HCT116 (cell line): ENCODE measurements around the gene GIPR. TPM values are rescaled to one million over a fixed set of nuclear protein-coding genes. Genes with fewer than 3 reads are reported as not detected.
"Not testable (repeated sequence)": the region's sequence is repeated elsewhere in the genome, so short reads cannot be mapped to it uniquely, and the experiment has no call there.

Experiments used
- ATAC-seq: fragments of 200-7000 bp; cut with Tn5 transposase; 2 replicates; pipeline ENCODE4 v1.9.1; 2020; ENCODE audit warnings: mild to moderate bottlenecking, moderate library complexity
- BruUV-seq: library from RNA; stranded (reverse); fragments of 400-500 nt; replicated peaks from 2 replicates; lab custom pipeline; 2021; lab: Mats Ljungman, UMichigan
- CTCF ChIA-PET: fragments of 300-600 bp; sonication (Branson Sonifier 250); formaldehyde crosslinking; loops from one replicate; lab custom pipeline; 2021; ENCODE audit warnings: antibody characterized with exemption; lab: Charles Lee
- POLR2A ChIA-PET: fragments of 300-600, 350-600 bp; sonication (Branson Sonifier 250); formaldehyde crosslinking; loops from one replicate; lab custom pipeline; 2021; ENCODE audit warnings: antibody characterized with exemption; lab: Charles Lee
- RAD21 ChIA-PET, 2 experiments: fragments of 300-600 bp; sonication (Branson Sonifier 250); formaldehyde crosslinking; loops; one replicate each; lab custom pipeline; 2023; ENCODE audit warnings: low total read pairs in 2 of 2; ENCODE audit not compliant: uncharacterized antibody in 2 of 2, unreplicated experiment in 2 of 2, low non-redundant PET in 1 of 2; lab: Charles Lee
- DNase-seq: peaks from one replicate; pipeline ENCODE4 v3.0.0-alpha.2; 2010; ENCODE audit warnings: low read depth, low spot score
- H2AFZ ChIP-seq: fragments of 200-600 bp; shearing (Covaris generic), sonication (generic); 2 replicates; pipeline ENCODE4 v1.6.1; 2017; ENCODE audit warnings: low read depth, mixed run types, mixed read lengths, antibody characterized with exemption, low read length; ENCODE audit not compliant: poor library complexity, severe bottlenecking
- H3K27ac ChIP-seq: 2 replicates; pipeline ENCODE4 v1.5.1; 2012; ENCODE audit warnings: low read depth, low read length
- H3K27me3 ChIP-seq: fragments of 200-600 bp; sonication (generic); 2 replicates; pipeline ENCODE4 v1.6.1; 2016; ENCODE audit warnings: mixed run types, low read length, mixed read lengths; ENCODE audit not compliant: insufficient read depth
- H3K36me3 ChIP-seq, 2 experiments: fragments of 200-500 bp in 1 of 2; fragments of 200-600 bp in 1 of 2; sonication (Bioruptor generic) in 1 of 2; sonication (generic) in 1 of 2; 2 replicates each; pipeline versions ENCODE4 v1.5.1 to v1.6.1; 2014 to 2016; ENCODE audit warnings: low read length in 2 of 2, inconsistent platforms in 1 of 2, mixed read lengths in 1 of 2, mixed run types in 1 of 2; ENCODE audit not compliant: insufficient read depth in 2 of 2, control insufficient read depth in 1 of 2
- H3K4me1 ChIP-seq, 2 experiments: fragments of 200-600 bp in 1 of 2; sonication (generic) in 1 of 2; 2 replicates each; pipeline versions ENCODE4 v1.5.1 to v1.6.1; 2012 to 2017; ENCODE audit warnings: low read length in 2 of 2, inconsistent platforms in 1 of 2, mild to moderate bottlenecking in 1 of 2, mixed read lengths in 1 of 2, mixed run types in 1 of 2, moderate library complexity in 1 of 2; ENCODE audit not compliant: insufficient read depth in 2 of 2, control insufficient read depth in 1 of 2
- H3K4me2 ChIP-seq: fragments of 200-600 bp; sonication (generic); 2 replicates; pipeline ENCODE4 v1.6.1; 2017; ENCODE audit warnings: mixed run types, low read length, mixed read lengths
- H3K4me3 ChIP-seq, 2 experiments: fragments of 200-600 bp in 1 of 2; sonication (generic) in 1 of 2; replicated peaks in 1 of 2; 2 replicates each; pipeline ENCODE4 v1.5.1; 2011 to 2016; ENCODE audit warnings: low read length in 2 of 2, control low read depth in 1 of 2, low read depth in 1 of 2, mild to moderate bottlenecking in 1 of 2, mixed read lengths in 1 of 2, mixed run types in 1 of 2
- H3K79me2 ChIP-seq: fragments of 200-600 bp; sonication (generic); 2 replicates; pipeline ENCODE4 v1.6.1; 2017; ENCODE audit warnings: mild to moderate bottlenecking, mixed run types, low read length, moderate library complexity, mixed read lengths; ENCODE audit not compliant: insufficient read depth
- H3K9ac ChIP-seq: fragments of 200-600 bp; sonication (generic); 2 replicates; pipeline ENCODE4 v1.6.1; 2016; ENCODE audit warnings: low read length, mixed read lengths
- H3K9me2 ChIP-seq: fragments of 200-600 bp; sonication (generic), shearing (Covaris generic); 2 replicates; pipeline ENCODE4 v1.6.1; 2017; ENCODE audit warnings: mixed run types, mild to moderate bottlenecking, moderate library complexity; ENCODE audit not compliant: insufficient read depth
- H3K9me3 ChIP-seq, 2 experiments: fragments of 200-500 bp in 1 of 2; fragments of 200-600 bp in 1 of 2; sonication (Bioruptor generic) in 1 of 2; sonication (generic) in 1 of 2; 2 replicates each; pipeline ENCODE4 v1.6.1; 2014 to 2017; ENCODE audit warnings: low read length in 2 of 2, mixed read lengths in 2 of 2, inconsistent platforms in 1 of 2, low read depth in 1 of 2, mild to moderate bottlenecking in 1 of 2, mixed run types in 1 of 2, moderate library complexity in 1 of 2; ENCODE audit not compliant: control insufficient read depth in 1 of 2, insufficient read depth in 1 of 2
- H4K20me1 ChIP-seq: fragments of 200-600 bp; sonication (generic), shearing (Covaris generic); 2 replicates; pipeline ENCODE4 v1.6.1; 2017; ENCODE audit warnings: mixed run types, mild to moderate bottlenecking, moderate library complexity; ENCODE audit not compliant: insufficient read depth
- CBX3 ChIP-seq: IDR thresholded peaks from 2 replicates; pipeline ENCODE4 v1.6.1; 2012; ENCODE audit warnings: low read depth
- EZH2 ChIP-seq: fragments of 200-600 bp; sonication (generic); IDR thresholded peaks from 2 replicates; pipeline ENCODE4 v1.6.1; 2017; ENCODE audit warnings: antibody characterized with exemption, mixed run types
- EZH2phosphoT487 ChIP-seq: fragments of 200-600 bp; IDR thresholded peaks from 2 replicates; pipeline ENCODE4 v1.6.1; 2018; ENCODE audit warnings: antibody characterized with exemption, borderline replicate concordance
- FOSL1 ChIP-seq: IDR thresholded peaks from 2 replicates; pipeline ENCODE4 v1.6.1; 2012; ENCODE audit warnings: low read depth
- JUND ChIP-seq: IDR thresholded peaks from 2 replicates; pipeline ENCODE4 v1.6.1; 2012
- intact Hi-C: fragments of 100-400 bp; cut with micrococcal nuclease; formaldehyde crosslinking; loops from 2 replicates; pipeline ENCODE4 v1.10.0; 2022
- total RNA-seq: library from RNA; stranded (reverse); gene quantifications from one replicate; pipeline ENCODE4 v1.2.1, GENCODE V29; 2021; ENCODE audit not compliant: unreplicated experiment
- TF ChIP-seq, protein P1 (sequence below): IDR thresholded peaks from 2 replicates; pipeline ENCODE4 v1.6.1; 2012; ENCODE audit warnings: low read depth
- TF ChIP-seq, protein P2 (sequence below): IDR thresholded peaks from 2 replicates; pipeline ENCODE4 v1.6.1; 2012
- TF ChIP-seq, protein P3 (sequence below): IDR thresholded peaks from 2 replicates; pipeline ENCODE4 v1.6.1; 2012

Gene GIPR
- total RNA-seq, 1 experiment from 2014 or later, result 14.1 TPM

DNA sequence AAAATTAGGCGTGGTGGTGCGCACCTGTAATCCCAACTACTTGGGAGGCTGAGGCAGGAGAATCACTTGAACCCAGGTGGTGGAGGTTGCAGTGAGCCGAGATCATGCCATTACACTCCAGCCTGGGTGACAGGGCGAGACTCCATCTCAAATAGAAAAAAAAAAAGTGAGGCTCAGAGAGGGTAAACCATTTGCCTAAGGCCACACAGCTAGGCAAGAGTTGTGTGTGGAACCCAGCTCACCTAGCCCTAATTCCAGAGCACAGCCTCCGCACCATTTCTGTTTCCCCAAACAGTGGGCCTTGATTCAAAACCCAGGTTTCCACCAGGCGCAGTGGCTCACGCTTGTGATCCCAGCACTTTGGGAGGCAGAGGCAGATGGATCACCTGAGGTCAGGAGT lies 39.8 kb upstream of the GIPR start:
- RAD21 ChIA-PET, POLR2A ChIA-PET, H3K79me2 ChIP-seq, ATAC-seq, H3K27ac ChIP-seq, H3K9me2 ChIP-seq, H3K9ac ChIP-seq, H3K4me3 ChIP-seq, CTCF ChIA-PET, DNase-seq, H3K4me2 ChIP-seq, intact Hi-C loops, H3K27me3 ChIP-seq, H2AFZ ChIP-seq, H4K20me1 ChIP-seq, BruUV-seq, H3K9me3 ChIP-seq, H3K36me3 ChIP-seq: not testable (repeated sequence)
- peaks cover 32 to 35% of the 10 kb centered on the region in 2 experiments for H3K4me1 ChIP-seq

DNA sequence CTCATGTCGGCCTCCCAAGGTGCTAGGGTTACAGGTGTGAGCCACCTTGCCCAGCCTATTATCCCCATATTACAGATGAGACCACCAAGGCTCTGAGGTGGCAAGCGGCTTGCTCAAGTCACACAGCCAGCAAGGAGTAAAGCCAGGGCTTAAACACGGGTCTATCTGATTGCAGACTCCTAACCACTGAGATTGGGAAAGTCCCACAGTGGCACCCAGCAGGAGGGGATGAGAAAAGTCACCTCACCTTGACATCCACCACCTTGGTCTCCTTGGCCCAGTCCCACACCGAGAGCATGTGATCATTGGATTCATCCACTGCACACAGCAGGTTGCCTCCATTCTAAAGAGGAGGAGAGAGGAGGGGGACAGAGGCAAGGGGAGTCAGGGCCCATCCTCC lies 38.3 kb upstream of the GIPR start:
- Histone ChIP-seq H3K27ac (peak overlapping the region; percentile 69), H3K9me3 (no peaks in the 10 kb centered on the region), H3K36me3 (peaks cover 3 to 10% of the 10 kb centered on the region in 2 experiments; a peak in 2 of 4 replicates), H3K9ac (no peak overlapping the region), H3K27me3 (no peaks in the 10 kb centered on the region), H3K4me1 (peaks cover 32 to 44% of the 10 kb centered on the region in 2 experiments), H3K4me3 (no peak overlapping the region), H4K20me1 (no peaks in the 10 kb centered on the region), H3K9me2 (no peaks in the 10 kb centered on the region), H2AFZ (no peak overlapping the region), H3K4me2 (no peak overlapping the region), H3K79me2 (no peaks in the 10 kb centered on the region)
- ATAC-seq (no peak), DNase-seq (no peak)
- POLR2A ChIA-PET, result interaction anchor here (0.7 to 1.9 kb wide), 3 partner anchors 13 to 141 kb away, joined by 6 to 14 read pairs (median 11); no protein-coding TSS in a partner anchor
- TF ChIP-seq EZH2, result no peak
- TF ChIP-seq, protein P1, sequence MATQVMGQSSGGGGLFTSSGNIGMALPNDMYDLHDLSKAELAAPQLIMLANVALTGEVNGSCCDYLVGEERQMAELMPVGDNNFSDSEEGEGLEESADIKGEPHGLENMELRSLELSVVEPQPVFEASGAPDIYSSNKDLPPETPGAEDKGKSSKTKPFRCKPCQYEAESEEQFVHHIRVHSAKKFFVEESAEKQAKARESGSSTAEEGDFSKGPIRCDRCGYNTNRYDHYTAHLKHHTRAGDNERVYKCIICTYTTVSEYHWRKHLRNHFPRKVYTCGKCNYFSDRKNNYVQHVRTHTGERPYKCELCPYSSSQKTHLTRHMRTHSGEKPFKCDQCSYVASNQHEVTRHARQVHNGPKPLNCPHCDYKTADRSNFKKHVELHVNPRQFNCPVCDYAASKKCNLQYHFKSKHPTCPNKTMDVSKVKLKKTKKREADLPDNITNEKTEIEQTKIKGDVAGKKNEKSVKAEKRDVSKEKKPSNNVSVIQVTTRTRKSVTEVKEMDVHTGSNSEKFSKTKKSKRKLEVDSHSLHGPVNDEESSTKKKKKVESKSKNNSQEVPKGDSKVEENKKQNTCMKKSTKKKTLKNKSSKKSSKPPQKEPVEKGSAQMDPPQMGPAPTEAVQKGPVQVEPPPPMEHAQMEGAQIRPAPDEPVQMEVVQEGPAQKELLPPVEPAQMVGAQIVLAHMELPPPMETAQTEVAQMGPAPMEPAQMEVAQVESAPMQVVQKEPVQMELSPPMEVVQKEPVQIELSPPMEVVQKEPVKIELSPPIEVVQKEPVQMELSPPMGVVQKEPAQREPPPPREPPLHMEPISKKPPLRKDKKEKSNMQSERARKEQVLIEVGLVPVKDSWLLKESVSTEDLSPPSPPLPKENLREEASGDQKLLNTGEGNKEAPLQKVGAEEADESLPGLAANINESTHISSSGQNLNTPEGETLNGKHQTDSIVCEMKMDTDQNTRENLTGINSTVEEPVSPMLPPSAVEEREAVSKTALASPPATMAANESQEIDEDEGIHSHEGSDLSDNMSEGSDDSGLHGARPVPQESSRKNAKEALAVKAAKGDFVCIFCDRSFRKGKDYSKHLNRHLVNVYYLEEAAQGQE, result no peak
- no peak for TF ChIP-seq EZH2phosphoT487
- TF ChIP-seq, protein P2, sequence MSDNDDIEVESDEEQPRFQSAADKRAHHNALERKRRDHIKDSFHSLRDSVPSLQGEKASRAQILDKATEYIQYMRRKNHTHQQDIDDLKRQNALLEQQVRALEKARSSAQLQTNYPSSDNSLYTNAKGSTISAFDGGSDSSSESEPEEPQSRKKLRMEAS, result no peak
- TF ChIP-seq CBX3, result no peak
- TF ChIP-seq, protein P3, sequence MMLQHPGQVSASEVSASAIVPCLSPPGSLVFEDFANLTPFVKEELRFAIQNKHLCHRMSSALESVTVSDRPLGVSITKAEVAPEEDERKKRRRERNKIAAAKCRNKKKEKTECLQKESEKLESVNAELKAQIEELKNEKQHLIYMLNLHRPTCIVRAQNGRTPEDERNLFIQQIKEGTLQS, result no peak
- TF ChIP-seq FOSL1, result no peak
- TF ChIP-seq JUND, result no peak
- BruUV-seq, result no TSS peak
- intact Hi-C loops, result loop anchor here (2.0 kb wide), 1 partner anchor 13 kb away; no protein-coding TSS in a partner anchor
- RAD21 ChIA-PET, result no interaction called here
- CTCF ChIA-PET, result no interaction called here
